Stimulated activated CD4-positive, alpha-beta T cell treated with anti-CD3 and anti-CD28 coated beads, TNF-alpha, amount 100 ng/mL, for 24 hours (primary cell): ENCODE measurements around the gene UBXN6.

Experiments
- DNase-seq, 3 experiments: peaks; one replicate each; pipeline ENCODE4 v3.0.0-alpha.2; 2020; ENCODE audit warnings: low read depth in 3 of 3

Gene UBXN6

GRCh38 chr19:4403005-4403761 is 54.4 kb downstream of the UBXN6 start:
- DNase-seq = no peak

GRCh38 chr19:4402171-4403004 is 55.2 kb downstream of the UBXN6 start, which contains the start of gene CHAF1A:
Gene CHAF1A, plus strand, starts transcription at chr19:4402640. Its CDS starts 123 bp downstream, at chr19:4402763.
- peak; percentile 98 to 99 (median 99) for DNase-seq

GRCh38 chr19:4401769-4402170 is 55.8 kb downstream of the UBXN6 start:
- no peak for DNase-seq

GRCh38 chr19:4400135-4400936 is 57.3 kb downstream of the UBXN6 start, which contains the start of gene SH3GL1:
Gene SH3GL1, minus strand, starts transcription at chr19:4400547. Its CDS starts 179 bp downstream, at chr19:4400368.
- peak; percentile 89 to 90 (median 89) for DNase-seq

GRCh38 chr19:4399812-4400134 is 57.8 kb downstream of the UBXN6 start:
- peak in 1 of 3 experiments; percentile 6 for DNase-seq

- no peak for DNase-seq
Measured at GRCh38 chr19:4396949-4397783, 60.4 kb downstream of the UBXN6 start.
